Coronary artery (tissue), 2 donors: ENCODE measurements around the gene COL5A2.

ENCODE experiments used
- DNase-seq: peaks from one replicate; pipeline ENCODE4 v3.0.0-alpha.2; 2017; ENCODE audit warnings: low spot score
- H3K27ac ChIP-seq, 2 donors: fragments of 200-600 bp; sonication (generic); one replicate each; pipeline ENCODE4 v1.5.1; 2016 to 2019
- H3K4me3 ChIP-seq: fragments of 200-600 bp; sonication (generic); 2 replicates; pipeline ENCODE4 v1.5.1; 2016; ENCODE audit warnings: mild to moderate bottlenecking, moderate library complexity
- CTCF ChIP-seq: fragments of 200-600 bp; sonication (generic); IDR thresholded peaks from one replicate; pipeline ENCODE4 v1.5.1; 2019; ENCODE audit warnings: antibody characterized with exemption

Gene COL5A2

GRCh38 chr2:189181706-189182105, 2.1 kb upstream of the COL5A2 start:
- no peak overlapping the region for H3K4me3 ChIP-seq
- no peak for TF ChIP-seq CTCF
- no peak overlapping the region for H3K27ac ChIP-seq
- DNase-seq = no peak

GRCh38 chr2:189178726-189179569, 613 bp downstream of the COL5A2 start:
- DNase-seq = no peak
- no peak for TF ChIP-seq CTCF
- Histone ChIP-seq H3K27ac (peak overlapping the region; percentile 72 to 88), H3K4me3 (peak overlapping the region; percentile 83)

GRCh38 chr2:189178054-189178453, 1.5 kb downstream of the COL5A2 start:
- TF ChIP-seq CTCF = no peak
- no peak for DNase-seq
- peak overlapping the region in 1 of 2 donors; percentile 18 for H3K27ac ChIP-seq
- peak overlapping the region; percentile 83 for H3K4me3 ChIP-seq

- DNase-seq = no peak
- Histone ChIP-seq H3K4me3 (peak overlapping the region; percentile 83), H3K27ac (peak overlapping the region in 1 of 2 donors; percentile 28)
- TF ChIP-seq CTCF = no peak
These were observed 2.2 kb downstream of the COL5A2 start for GRCh38 chr2:189177251-189177840.

- Histone ChIP-seq H3K27ac (peak overlapping the region in 1 of 2 donors; percentile 31), H3K4me3 (peak overlapping the region; percentile 83)
- no peak for DNase-seq
- TF ChIP-seq CTCF = no peak
These were observed 3.0 kb downstream of the COL5A2 start for GRCh38 chr2:189176516-189176915.

- H3K27ac ChIP-seq = no peak overlapping the region
- DNase-seq = no peak
- TF ChIP-seq CTCF = no peak
- H3K4me3 ChIP-seq = peak overlapping the region; percentile 83
These were observed 3.6 kb downstream of the COL5A2 start for GRCh38 chr2:189175869-189176433.
